ENCODE results near the gene RAB11FIP3.

DNA sequence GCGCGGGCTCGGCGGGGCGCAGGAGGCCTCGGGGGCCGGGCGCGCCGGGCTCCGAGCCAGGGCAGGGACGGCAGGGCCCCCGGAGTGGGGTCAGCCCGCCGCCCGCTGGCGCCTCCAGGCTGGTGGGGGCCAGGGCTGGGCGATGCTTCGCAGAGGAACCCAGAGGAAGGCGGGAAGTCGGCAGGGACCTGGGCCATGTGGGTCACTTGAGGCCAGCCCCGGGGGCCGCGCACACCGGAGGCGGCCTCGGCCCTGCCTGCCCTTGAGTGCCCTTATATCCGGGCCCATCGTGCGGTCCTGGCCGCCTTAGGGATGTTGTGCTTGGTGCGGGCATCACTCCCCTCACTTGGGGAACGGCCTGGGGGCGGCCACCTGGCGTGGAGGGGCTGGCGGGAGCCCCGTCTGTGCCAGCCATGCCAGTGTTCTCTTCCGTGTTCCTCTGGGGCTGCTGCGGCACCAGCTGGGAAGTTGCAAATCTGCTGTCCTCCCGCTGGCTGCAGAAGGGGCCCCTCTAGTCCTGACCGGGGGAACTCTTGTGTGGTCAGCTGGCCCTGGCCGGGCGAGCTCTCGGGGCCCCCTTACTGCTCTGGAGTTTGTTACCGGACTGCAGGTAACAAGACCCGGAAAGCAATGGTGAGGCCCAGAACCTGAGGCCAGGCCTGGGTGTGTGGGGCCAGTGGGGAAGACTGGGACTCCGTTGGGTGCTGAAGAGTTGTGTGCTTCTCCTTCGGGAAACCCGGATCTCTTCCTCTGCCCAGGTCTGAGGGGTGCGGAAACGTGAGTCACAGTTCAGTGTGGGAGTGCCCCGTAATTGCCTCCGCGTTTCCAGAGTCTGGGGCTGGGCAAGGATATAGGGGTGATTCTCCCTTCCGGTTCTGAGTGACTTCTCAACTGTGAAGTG lies 102.9 kb downstream of the RAB11FIP3 start:
- TF ChIP-seq, protein P1, sequence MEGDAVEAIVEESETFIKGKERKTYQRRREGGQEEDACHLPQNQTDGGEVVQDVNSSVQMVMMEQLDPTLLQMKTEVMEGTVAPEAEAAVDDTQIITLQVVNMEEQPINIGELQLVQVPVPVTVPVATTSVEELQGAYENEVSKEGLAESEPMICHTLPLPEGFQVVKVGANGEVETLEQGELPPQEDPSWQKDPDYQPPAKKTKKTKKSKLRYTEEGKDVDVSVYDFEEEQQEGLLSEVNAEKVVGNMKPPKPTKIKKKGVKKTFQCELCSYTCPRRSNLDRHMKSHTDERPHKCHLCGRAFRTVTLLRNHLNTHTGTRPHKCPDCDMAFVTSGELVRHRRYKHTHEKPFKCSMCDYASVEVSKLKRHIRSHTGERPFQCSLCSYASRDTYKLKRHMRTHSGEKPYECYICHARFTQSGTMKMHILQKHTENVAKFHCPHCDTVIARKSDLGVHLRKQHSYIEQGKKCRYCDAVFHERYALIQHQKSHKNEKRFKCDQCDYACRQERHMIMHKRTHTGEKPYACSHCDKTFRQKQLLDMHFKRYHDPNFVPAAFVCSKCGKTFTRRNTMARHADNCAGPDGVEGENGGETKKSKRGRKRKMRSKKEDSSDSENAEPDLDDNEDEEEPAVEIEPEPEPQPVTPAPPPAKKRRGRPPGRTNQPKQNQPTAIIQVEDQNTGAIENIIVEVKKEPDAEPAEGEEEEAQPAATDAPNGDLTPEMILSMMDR (conservative IDR thresholded peaks at IDR 0.05 in 1 of 2, IDR thresholded peaks at IDR 0.05 in 1 of 2; ENCODE audit: extremely low read depth in 1 of 2, insufficient read depth in 1 of 2, low read depth in 1 of 2, low read length in 2 of 2): no peak
- TF ChIP-seq EZH2 (IDR thresholded peaks at IDR 0.05; ENCODE audit: borderline replicate concordance, low read length): no peak
